Measurements from ENCODE around the gene FAM229A. TPM values are rescaled to one million over a fixed set of nuclear protein-coding genes. Genes with fewer than 3 reads are reported as not detected.

FAM229A gene
- polyA plus RNA-seq, 3 donors = 19.9 TPM; not detected in 2

DNA sequence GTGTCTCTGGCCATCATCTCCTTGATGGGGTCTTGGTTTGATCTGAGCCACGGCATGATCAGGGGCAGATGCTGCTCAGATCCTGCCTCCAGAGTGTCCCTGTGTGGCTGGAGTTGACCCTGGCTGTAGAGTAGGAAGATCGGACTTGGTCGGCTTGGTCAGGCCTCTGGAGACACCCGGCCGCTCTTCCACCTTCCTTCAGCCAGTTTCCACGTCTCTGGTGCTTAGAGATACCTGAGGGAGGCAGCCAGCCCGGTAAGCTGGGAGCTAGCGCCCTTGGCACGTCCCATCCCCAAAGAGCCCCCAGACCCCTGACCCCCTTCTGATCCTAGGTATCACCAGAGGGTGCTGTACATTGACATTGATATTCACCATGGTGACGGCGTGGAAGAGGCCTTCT is 35.1 kb downstream of the FAM229A start:
- no peaks in the 10 kb centered on the region for H3K9me3 Mint-ChIP-seq
- peaks cover 39% of the 10 kb centered on the region for H4K20me1 ChIP-seq (ENCODE audit: insufficient read depth, low read length)
- H3K4me2 ChIP-seq (replicated peaks; ENCODE audit: extremely low read depth, low read length, poor library complexity, severe bottlenecking) = no peak overlapping the region
- H3K9ac ChIP-seq (ENCODE audit: insufficient read depth, low read length, poor library complexity, severe bottlenecking) = no peak overlapping the region
- no peak overlapping the region for H2AFZ ChIP-seq (ENCODE audit: insufficient read depth, low read depth, low read length, poor library complexity, severe bottlenecking)
- no peaks in the 10 kb centered on the region for H3K79me2 ChIP-seq (ENCODE audit: insufficient read depth, low read length)
- no peaks in the 10 kb centered on the region for H3K27me3 ChIP-seq (ENCODE audit: control insufficient read depth in 2 of 2, insufficient read depth in 2 of 2, low read length in 2 of 2)
- no peak for DNase-seq
- H3K36me3 ChIP-seq (replicated peaks in 1 of 2; ENCODE audit: control insufficient read depth in 1 of 2, insufficient read depth in 2 of 2, low read length in 2 of 2) = peaks cover 81 to 97% of the 10 kb centered on the region in 2 donors
- WGBS (ENCODE audit: insufficient coverage) = 96% methylated on average over 9 of the region's 11 CpGs
- TF ChIP-seq, protein P1, sequence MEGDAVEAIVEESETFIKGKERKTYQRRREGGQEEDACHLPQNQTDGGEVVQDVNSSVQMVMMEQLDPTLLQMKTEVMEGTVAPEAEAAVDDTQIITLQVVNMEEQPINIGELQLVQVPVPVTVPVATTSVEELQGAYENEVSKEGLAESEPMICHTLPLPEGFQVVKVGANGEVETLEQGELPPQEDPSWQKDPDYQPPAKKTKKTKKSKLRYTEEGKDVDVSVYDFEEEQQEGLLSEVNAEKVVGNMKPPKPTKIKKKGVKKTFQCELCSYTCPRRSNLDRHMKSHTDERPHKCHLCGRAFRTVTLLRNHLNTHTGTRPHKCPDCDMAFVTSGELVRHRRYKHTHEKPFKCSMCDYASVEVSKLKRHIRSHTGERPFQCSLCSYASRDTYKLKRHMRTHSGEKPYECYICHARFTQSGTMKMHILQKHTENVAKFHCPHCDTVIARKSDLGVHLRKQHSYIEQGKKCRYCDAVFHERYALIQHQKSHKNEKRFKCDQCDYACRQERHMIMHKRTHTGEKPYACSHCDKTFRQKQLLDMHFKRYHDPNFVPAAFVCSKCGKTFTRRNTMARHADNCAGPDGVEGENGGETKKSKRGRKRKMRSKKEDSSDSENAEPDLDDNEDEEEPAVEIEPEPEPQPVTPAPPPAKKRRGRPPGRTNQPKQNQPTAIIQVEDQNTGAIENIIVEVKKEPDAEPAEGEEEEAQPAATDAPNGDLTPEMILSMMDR (IDR thresholded peaks at IDR 0.05) = no peak
- H3K4me1 Mint-ChIP-seq = no peaks in the 10 kb centered on the region
- H3K9me3 ChIP-seq (replicated peaks in 1 of 2; ENCODE audit: control insufficient read depth in 1 of 2, insufficient read depth in 1 of 2, low read length in 2 of 2) = no peaks in the 10 kb centered on the region
- H3K4me1 ChIP-seq (ENCODE audit: control insufficient read depth in 1 of 2, insufficient read depth in 2 of 2, low read length in 2 of 2) = no peaks in the 10 kb centered on the region
- H3K27ac ChIP-seq (ENCODE audit: low read depth in 1 of 2, low read length in 2 of 2) = no peak overlapping the region
- H3K4me3 Mint-ChIP-seq = no peak overlapping the region
- H3K36me3 Mint-ChIP-seq = peaks cover 84 to 97% of the 10 kb centered on the region in 2 donors
- intact Hi-C loops (cut with micrococcal nuclease) = no loop called here
- H3K27me3 Mint-ChIP-seq (ENCODE audit: low read depth in 3 of 3) = peaks cover 2 to 4% (median 3%) of the 10 kb centered on the region in 3 donors
- no peak overlapping the region for H3K4me3 ChIP-seq (replicated peaks in 1 of 3; ENCODE audit: low read depth in 2 of 3, low read length in 3 of 3)
- no peak overlapping the region for H3K27ac Mint-ChIP-seq

DNA sequence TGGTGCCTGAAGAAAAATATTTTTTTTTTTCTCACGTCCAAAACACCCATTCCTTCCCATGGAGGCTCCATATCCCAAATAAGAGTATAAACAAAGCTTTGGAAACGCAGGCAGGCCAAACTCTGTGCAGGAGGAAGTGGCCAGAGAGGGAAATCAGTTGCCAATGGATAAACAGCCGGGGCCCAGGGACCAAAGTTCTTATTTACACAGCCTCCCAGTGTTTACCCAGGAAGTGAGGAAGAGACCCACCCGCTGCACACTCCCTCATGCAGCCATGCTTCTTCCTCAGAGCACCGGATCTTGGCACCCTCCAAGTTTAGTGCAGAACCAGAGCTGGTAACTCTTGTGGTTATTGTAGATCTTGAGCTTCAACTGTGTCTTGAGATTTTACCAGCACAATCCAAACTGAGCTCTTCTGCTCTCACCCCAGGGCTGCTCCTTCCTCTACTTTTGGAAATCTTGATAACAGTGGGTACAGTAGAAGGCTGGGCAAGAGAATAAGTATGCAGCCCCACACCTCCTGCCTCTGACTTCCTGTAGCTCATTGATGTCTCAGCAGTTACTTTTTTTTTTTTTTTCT is 40.5 kb downstream of the FAM229A start:
- Histone ChIP-seq H3K9me3 (replicated peaks in 1 of 2; ENCODE audit: control insufficient read depth in 1 of 2, insufficient read depth in 1 of 2, low read length in 2 of 2) (no peaks in the 10 kb centered on the region), H3K4me2 (replicated peaks; ENCODE audit: extremely low read depth, low read length, poor library complexity, severe bottlenecking) (no peak overlapping the region), H4K20me1 (ENCODE audit: insufficient read depth, low read length) (peaks cover 25% of the 10 kb centered on the region), H3K27ac (ENCODE audit: low read depth in 1 of 2, low read length in 2 of 2) (peak overlapping the region in 1 of 2 donors; percentile 21), H3K79me2 (ENCODE audit: insufficient read depth, low read length) (no peaks in the 10 kb centered on the region), H2AFZ (ENCODE audit: insufficient read depth, low read depth, low read length, poor library complexity, severe bottlenecking) (no peak overlapping the region), H3K4me3 (replicated peaks in 1 of 3; ENCODE audit: low read depth in 2 of 3, low read length in 3 of 3) (no peak overlapping the region), H3K36me3 (replicated peaks in 1 of 2; ENCODE audit: control insufficient read depth in 1 of 2, insufficient read depth in 2 of 2, low read length in 2 of 2) (peaks cover 65 to 89% of the 10 kb centered on the region in 2 donors), H3K27me3 (ENCODE audit: control insufficient read depth in 2 of 2, insufficient read depth in 2 of 2, low read length in 2 of 2) (no peaks in the 10 kb centered on the region), H3K4me1 (ENCODE audit: control insufficient read depth in 1 of 2, insufficient read depth in 2 of 2, low read length in 2 of 2) (no peaks in the 10 kb centered on the region), H3K9ac (ENCODE audit: insufficient read depth, low read length, poor library complexity, severe bottlenecking) (no peak overlapping the region)
- peak overlapping the region in 4 of 7 donors; percentile 5 to 53 (median 21) for H3K27ac Mint-ChIP-seq
- H3K36me3 Mint-ChIP-seq = peaks cover 52 to 89% of the 10 kb centered on the region in 2 donors
- intact Hi-C loops (cut with micrococcal nuclease) = no loop called here
- no peak for DNase-seq
- TF ChIP-seq, protein P1 (IDR thresholded peaks at IDR 0.05) = no peak
- H3K4me1 Mint-ChIP-seq = no peaks in the 10 kb centered on the region
- no peak overlapping the region for H3K4me3 Mint-ChIP-seq
- peaks cover 0 to 4% (median 1%) of the 10 kb centered on the region in 3 donors for H3K27me3 Mint-ChIP-seq (ENCODE audit: low read depth in 3 of 3)
- H3K9me3 Mint-ChIP-seq = peaks cover 0 to 1% (median 0%) of the 10 kb centered on the region in 7 donors
- no CpG with 5 or more reads among the region's 5 CpGs for WGBS (ENCODE audit: insufficient coverage)

Data from CD14-positive monocyte (primary cell).